CD1c-positive myeloid dendritic cell (primary cell): Measurements from ENCODE around the gene OGFR.

Source experiments
- DNase-seq: peaks from one replicate; pipeline ENCODE4 v3.0.0-alpha.2; 2016; ENCODE audit errors: extremely low spot score

OGFR gene

GRCh38 chr20:62782149-62782892, 22.3 kb upstream of the OGFR start:
- DNase-seq: no peak

GRCh38 chr20:62782893-62783278, 21.7 kb upstream of the OGFR start:
- no peak for DNase-seq

- no peak for DNase-seq
These were observed 20.1 kb upstream of the OGFR start for GRCh38 chr20:62784497-62784896.

- no peak for DNase-seq
These were observed 19.2 kb upstream of the OGFR start for GRCh38 chr20:62785393-62785792.

GRCh38 chr20:62786157-62786556, 18.5 kb upstream of the OGFR start:
- no peak for DNase-seq

- peak; percentile 61 for DNase-seq
These were observed 17.3 kb upstream of the OGFR start for GRCh38 chr20:62787321-62787720.

GRCh38 chr20:62787866-62788265, 16.8 kb upstream of the OGFR start:
- DNase-seq: peak; percentile 52

- DNase-seq: no peak
These were observed 16.0 kb upstream of the OGFR start for GRCh38 chr20:62788607-62789006.

- DNase-seq: no peak
These were observed 14.6 kb upstream of the OGFR start for GRCh38 chr20:62790075-62790474.

GRCh38 chr20:62791301-62792181, 13.1 kb upstream of the OGFR start:
- peak; percentile 88 for DNase-seq

- DNase-seq: no peak
These were observed 12.3 kb upstream of the OGFR start for GRCh38 chr20:62792182-62792939.

GRCh38 chr20:62792940-62793756, 11.5 kb upstream of the OGFR start:
- DNase-seq: no peak

- DNase-seq: no peak
These were observed 11.0 kb upstream of the OGFR start for GRCh38 chr20:62793757-62794006.

GRCh38 chr20:62794007-62794724, 10.5 kb upstream of the OGFR start:
- peak; percentile 98 for DNase-seq

GRCh38 chr20:62795023-62795761, 9.4 kb upstream of the OGFR start:
- peak; percentile 67 for DNase-seq

- no peak for DNase-seq
These were observed 7.7 kb upstream of the OGFR start for GRCh38 chr20:62796699-62797491.

GRCh38 chr20:62797671-62798532, 6.7 kb upstream of the OGFR start:
- peak; percentile 51 for DNase-seq

GRCh38 chr20:62799036-62799435, 5.6 kb upstream of the OGFR start:
- no peak for DNase-seq

- no peak for DNase-seq
These were observed 5.2 kb upstream of the OGFR start for GRCh38 chr20:62799459-62799858.
